NCI-H2081 (cell line): Measurements from ENCODE around the gene VWA5A.
"Not testable (repeated sequence)": the region's sequence is repeated elsewhere in the genome, so short reads cannot be mapped to it uniquely, and the experiment has no call there.

Experiments
- DNase-seq, 2 experiments: peaks; one replicate each; lab custom pipeline; 2025; lab: John Stamatoyannopoulos, UW

The VWA5A gene

GRCh38 chr11:124170315-124170714 lies 55.1 kb downstream of the VWA5A start:
- DNase-seq, result not testable (repeated sequence)

GRCh38 chr11:124170801-124171586 lies 55.7 kb downstream of the VWA5A start:
- no peak for DNase-seq

- peak in 1 of 2 experiments; percentile 47 for DNase-seq
These were observed 56.9 kb downstream of the VWA5A start for GRCh38 chr11:124172101-124172500.

GRCh38 chr11:124172599-124172998 lies 57.3 kb downstream of the VWA5A start:
- no peak for DNase-seq

- peak; percentile 78 to 95 for DNase-seq
These were observed 58.8 kb downstream of the VWA5A start for GRCh38 chr11:124174001-124174583.

GRCh38 chr11:124176925-124177715 lies 61.9 kb downstream of the VWA5A start:
- no peak for DNase-seq

- DNase-seq, result no peak
These were observed 64.1 kb downstream of the VWA5A start for GRCh38 chr11:124179310-124179709.

- no peak for DNase-seq
These were observed 67.8 kb downstream of the VWA5A start, which contains the start of gene OR10D3 for GRCh38 chr11:124183068-124183467. Gene OR10D3 (plus strand): TSS chr11:124183345. CDS start chr11:124185270, 1,925 bp downstream.

GRCh38 chr11:124190298-124191139 lies 75.3 kb downstream of the VWA5A start:
- no peak for DNase-seq

- no peak for DNase-seq
These were observed 78.2 kb downstream of the VWA5A start for GRCh38 chr11:124193221-124194010.

- DNase-seq, result no peak
These were observed 79.3 kb downstream of the VWA5A start for GRCh38 chr11:124194293-124195188.

GRCh38 chr11:124195189-124195734 lies 80.0 kb downstream of the VWA5A start:
- DNase-seq, result peak; percentile 69 to 70
